Inferior parietal cortex (tissue), 1 donor: ENCODE data around the gene ODAD4.

Experiments used
- DNase-seq: peaks from one replicate; pipeline ENCODE4 v3.0.0-alpha.2; 2016; ENCODE audit errors: extremely low spot score

ODAD4 gene

DNA sequence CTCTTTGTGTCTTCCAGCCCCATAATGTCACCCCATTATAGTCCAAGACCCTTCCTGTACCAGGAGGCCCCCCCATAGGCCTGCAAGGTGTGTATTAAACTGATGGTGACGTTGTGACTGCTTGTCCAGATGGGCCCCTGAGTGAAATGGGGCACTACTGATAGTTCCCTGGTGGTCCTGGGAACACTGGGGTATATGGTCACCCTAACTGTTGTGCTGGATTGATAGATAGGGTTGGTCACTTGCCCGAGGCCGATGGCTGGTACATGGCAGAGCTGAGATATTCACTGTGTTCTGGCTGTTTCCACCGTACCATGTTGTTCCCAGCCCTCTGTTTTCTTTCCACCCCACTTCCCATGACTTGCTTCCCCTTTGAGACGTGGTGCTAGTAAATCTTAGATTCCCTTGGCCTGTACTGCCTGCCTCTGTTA is 40.5 kb downstream of the ODAD4 start:
- DNase-seq, result no peak

DNA sequence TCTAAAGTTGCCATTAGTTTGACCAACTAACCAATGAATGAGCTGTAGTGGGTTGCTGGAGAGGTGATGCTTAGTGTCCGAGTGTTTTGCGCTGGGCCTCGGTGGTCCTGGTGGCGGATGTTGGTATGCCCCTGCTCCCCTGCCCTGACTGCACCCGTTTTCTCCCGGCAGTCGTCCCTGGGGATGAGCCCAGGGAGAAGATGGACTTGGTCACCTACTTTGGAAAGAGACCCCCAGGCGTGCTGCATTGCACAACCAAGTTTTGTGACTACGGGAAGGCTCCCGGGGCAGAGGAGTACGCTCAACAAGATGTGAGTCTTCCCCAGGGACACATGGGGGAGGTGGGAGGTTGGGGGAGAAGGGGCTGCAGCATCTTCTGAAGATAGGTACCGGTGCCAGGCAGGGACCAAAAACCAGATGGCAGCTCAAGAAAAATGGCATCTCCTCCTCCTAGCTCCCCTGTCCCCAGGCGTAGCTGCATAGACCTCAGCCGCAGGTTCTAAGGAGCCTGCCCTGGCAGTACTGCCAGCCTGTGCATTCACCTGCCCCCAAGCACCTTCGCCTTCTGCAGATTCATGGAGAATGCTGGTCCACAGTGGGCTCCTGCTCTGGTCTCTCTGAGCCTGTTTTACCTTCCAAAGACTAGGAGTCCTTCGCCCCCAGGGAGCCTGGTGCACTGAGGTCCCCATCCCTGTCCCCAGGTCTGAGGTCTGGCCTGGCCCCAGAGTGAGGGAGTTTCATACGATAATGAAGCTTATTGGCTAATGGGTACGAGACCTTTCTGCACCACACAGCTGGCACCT is 41.5 kb downstream of the ODAD4 start:
- no peak for DNase-seq

DNA sequence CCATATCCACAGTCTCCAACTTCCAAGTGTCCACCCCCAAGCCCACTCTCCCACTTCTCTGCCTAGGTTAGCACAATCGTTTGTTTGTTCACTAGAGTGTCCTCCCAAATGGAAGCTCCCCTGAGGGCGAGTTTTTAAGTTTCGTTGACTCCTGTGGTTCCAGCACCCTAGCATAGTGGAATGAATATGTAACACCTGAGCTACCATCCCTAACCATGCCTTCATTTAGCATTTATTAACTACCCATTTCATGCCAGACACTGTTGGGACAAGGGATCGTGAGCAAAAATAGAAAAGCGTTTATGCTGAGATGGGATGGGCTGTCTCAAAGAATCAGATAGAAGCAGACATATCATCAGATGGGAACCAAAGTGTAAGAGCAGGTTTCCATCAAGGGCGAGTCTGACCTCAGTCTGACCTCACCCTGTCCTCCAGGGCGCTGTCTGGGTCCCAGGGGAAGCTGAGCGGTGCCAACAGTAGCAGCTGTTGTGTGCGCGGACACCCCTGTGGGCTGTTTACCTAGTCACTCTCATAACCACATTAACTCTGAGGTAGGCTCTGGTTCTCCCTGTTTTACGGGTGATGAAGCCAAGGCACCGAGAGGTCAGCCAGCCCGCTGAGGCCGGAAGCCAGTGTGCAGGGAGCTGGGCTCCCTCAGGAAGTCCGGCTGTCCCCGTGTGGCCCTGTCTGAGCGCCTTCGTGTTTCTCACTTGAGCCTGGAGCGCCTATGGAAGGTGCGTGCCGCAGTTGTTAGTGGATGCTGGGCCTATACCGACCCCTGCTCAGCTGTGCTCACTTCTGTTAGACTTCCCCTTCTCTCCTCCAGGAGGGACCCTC is 42.4 kb downstream of the ODAD4 start:
- DNase-seq, result no peak

DNA sequence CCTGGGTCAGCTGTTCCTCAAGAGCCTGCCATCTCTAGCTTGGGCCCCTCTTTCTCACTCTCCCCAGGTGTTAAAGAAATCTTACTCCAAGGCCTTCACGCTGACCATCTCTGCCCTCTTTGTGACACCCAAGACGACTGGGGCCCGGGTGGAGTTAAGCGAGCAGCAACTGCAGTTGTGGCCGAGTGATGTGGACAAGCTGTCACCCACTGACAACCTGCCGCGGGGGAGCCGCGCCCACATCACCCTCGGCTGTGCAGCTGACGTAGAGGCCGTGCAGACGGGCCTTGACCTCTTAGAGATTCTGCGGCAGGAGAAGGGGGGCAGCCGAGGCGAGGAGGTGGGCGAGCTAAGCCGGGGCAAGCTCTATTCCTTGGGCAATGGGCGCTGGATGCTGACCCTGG is 43.0 kb downstream of the ODAD4 start:
- no peak for DNase-seq

DNA sequence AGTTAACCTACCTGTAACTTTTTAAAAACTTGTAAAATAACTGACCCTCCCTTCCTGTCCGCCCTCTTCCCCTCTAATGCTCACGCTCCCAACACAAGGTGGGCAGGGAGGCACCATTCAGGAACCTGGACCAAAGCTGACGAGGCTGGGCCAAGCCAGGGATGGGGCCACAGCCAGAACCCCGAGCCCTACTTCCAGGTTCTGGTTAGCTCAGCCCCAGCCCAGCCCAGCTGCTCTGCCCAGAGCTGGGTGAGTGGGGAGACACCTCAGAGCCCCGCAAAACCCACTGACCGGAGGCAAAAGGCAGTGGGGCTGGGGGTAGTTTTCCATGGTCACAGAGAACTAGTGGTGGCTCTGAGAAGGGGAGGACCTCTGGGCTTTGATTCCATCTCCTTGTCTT is 43.6 kb downstream of the ODAD4 start:
- DNase-seq, result no peak

DNA sequence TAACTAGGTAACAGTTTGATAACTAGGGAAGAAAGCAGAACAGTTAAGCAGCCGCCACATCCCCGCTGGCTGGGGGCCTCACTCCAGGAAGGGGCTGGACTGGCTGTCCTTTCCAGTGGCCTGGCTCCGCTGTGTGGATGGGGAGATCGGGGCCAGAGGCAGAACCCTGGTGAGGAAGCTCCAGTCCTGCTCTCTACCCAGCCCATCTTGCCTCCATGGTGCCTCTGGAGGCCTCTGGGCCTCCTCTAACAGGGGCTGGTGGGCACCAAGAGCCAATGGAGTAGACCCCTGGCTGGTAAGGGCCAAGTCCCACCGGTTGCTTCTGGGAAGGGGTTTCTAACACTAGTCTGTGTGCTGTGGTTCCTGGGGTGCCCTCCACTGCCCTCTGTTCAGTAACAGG is 44.2 kb downstream of the ODAD4 start:
- no peak for DNase-seq

DNA sequence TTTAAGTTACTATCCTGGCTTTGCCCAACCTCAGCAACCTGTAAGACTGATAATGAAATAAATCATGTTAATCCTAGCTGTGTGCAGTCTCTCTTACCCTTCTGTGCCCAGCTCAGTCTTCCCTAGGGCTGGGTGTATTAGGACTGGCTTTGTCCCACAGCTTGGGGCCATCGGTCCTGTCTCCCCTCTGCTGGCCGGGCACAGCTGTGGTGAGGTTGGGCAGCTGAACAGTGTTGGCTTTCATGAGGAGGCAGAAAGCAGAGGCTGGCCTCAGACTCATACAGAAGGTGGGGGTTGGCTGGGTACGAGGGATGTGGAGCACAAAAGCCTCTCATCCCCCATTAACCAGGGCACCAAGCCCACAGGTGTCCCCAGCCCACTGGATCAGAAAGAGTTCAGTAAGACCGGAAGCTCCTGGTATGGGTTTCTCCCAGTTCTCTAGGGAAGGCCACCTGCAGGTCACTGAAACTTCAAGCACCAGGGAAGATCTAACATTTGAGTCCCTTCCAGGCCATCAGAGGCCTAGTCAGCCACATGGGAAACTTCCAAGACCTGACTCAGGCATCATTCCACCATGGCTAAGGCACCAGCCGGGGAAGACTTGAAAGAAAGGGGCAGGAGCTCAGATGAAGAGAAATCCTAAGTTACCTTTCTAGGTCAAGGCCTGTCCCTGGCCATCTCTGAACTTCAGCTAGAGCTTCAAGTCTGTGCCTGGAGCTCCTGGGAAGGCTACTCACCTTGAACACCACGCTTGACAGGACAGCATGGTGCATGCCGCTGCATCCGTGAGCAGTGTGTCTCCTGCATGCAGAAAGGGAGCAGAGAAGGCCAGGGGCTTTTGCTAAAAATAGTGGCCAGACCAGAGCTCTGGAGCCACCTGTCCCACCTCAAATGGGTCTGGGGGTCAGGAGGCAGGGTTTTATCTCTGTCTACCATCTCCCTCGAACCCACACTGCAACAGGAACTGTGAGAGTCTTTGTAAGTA is 45.0 kb downstream of the ODAD4 start:
- no peak for DNase-seq

DNA sequence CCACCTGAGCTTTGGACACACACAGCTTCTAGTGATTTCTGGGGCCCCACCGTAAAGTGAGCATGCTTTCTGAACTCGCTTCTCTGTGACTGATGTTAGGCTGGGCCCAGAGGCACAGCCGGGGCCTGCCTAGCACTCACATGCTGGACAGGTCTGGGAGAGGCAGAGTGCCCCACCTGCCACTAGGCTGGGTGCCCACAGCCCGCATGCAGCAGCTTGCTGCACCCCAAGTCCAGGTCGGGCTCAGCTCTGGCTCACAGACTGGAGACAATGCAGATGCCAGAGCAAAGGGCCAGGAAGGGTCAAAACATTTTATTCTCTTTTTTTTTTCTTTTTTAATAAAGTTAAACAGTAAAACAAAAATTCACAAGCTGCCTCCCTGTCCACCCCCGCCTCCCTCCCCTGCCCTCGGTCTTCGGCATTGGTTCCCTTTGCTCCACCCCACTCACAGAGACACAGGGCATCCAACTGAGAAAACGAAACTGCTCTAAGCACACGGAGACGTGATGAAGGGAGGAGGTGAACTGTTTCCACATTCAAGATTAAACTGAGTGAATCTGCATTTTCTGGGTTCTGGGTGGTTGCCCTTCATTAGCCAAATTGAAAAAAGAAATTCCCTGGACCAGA is 45.8 kb downstream of the ODAD4 start:
- DNase-seq, result no peak

DNA sequence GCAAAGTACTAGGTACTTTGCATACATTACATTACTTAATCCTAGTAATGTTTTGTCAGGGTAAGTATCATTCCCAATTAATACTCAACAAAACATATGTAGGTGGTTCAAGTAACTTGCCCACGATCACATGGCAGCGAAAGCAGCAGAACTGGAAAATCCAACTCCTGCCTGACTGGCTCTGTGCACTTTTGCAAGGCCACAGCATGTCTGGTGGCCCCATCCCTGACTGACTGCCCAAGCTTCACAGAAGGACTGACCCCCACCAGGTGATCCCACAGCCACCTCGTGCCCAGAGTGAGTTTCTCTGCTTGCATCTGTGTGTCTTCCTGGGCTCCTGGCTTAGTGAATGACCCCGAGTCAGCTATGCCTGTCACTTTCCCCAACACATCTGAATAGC is 47.6 kb downstream of the ODAD4 start:
- DNase-seq, result no peak

DNA sequence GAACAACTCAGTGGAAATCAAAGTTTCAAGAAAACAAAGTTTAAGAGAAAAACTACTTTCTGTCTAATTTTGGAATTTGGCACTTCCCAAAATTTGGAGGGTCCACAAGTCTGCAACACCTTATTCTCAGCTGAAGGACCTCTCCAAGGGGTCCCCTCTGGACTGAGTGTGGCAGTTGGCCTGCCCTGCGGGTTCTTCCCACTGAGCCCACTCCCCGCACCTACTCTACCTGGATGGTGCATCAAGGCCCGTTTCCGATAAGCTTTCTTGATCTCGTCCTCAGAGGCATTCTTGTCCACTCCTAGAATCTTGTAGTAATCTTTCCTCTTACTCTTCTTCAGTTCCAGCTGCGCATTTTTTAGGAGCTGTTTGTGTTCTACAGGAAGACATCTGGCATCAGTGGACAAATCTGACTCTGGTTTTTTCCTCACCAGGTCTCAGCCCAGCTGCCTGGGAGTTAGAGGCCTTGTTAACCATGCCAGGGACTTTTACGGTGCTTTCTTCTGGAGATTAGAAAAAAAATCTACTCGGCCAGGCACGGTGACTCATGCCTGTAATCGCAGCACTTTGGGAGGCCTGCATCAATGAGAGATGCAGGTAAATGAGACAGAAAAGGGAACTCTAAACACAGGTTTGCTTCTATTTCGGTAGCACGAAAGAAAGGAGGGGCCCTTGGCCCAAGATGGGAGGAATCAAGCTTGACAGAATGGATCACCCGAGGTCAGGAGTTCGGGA is 51.8 kb downstream of the ODAD4 start:
- DNase-seq, result no peak

DNA sequence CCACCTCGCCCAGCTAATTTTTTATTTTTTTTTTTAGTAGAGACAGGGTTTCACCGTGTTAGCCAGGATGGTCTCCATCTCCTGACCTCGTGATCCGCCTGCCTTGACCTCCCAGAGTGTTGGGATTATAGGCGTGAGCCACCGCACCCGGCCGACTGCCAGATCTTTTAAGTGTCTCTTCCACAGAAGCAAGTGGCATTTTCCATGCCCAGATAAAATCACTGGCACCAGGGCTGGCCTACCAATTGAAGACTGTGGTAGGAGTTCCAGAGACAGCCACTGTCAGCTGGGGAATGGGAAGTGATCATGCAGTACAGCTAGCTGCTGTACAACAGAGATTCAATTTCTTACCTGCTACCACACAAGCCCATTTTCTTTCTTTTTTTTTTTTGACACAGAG is 54.0 kb downstream of the ODAD4 start:
- DNase-seq, result no peak

DNA sequence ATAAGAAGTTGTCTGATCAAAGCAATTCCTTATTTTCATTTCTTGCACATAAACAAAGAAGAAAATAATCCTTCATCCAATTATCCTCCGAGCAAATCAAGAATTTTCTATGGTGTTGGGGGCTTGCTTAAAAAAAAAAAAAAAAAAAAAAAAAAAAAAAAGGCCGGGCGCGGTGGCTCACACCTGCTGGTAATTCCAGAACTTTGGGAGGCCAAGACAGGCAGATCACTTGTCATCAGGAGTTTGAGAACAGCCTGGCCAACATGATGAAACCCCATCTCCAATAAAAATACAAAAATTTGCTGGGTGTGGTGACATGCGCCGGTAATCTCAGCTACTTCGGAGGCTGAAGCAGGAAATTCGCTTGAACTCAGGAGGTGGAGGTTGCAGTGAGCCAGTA is 55.5 kb downstream of the ODAD4 start:
- no peak for DNase-seq

DNA sequence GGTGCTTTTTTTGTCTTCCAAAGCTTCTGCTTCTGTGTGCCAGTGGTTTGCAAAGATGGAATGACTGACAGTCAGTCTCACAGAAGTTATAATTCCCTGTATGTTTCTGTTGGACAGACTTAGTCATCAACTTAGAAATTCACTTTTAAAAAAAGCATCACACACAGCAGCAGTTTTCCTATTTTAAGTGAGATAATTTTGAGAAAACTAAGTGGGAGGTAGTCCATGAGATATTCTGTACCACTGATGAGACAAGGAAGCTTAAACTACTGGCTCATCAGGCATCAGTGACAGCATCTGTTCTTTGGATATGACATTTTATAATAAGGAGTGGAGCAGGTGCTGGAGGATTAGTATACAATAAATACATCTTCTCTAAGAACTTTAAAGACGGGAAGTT is 56.2 kb downstream of the ODAD4 start:
- peak; percentile 32 for DNase-seq

DNA sequence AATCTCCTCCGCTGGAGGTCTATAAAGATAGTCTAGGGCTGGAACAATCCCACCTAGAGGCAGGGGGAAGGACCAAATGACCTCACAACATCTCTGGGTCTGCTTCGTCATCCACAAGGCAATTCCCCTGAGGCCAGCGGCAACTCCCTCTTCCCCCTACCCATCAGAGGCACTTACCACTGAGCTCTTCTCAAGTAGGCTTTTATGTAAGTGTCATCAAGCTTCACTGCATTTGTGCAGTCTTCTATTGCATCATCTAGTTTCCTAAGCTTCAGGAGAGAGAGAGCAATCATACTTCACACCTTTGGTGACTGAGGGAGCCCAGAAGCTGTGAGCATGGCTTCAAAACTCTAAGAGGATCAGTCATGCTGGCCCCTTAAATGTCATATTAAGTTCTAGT is 57.2 kb downstream of the ODAD4 start:
- DNase-seq, result no peak

DNA sequence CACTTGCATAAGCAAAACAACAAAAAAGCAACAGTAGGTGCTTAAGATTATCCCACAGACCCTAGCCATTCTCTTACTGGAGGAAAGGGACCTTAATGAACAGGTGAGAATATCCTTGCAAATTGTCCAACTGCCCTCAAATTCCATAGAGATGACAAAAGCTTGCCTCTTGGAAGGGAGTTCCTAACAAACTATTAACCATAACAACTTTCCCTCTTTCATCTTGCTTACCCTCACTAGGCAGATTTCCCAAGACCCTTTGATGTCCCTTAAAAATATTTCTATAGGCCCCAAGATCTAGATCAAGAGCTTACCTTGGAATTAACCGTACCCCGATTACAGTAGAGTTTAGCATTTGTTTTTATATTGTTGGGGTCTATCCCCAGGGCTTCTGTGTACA is 58.0 kb downstream of the ODAD4 start:
- no peak for DNase-seq

DNA sequence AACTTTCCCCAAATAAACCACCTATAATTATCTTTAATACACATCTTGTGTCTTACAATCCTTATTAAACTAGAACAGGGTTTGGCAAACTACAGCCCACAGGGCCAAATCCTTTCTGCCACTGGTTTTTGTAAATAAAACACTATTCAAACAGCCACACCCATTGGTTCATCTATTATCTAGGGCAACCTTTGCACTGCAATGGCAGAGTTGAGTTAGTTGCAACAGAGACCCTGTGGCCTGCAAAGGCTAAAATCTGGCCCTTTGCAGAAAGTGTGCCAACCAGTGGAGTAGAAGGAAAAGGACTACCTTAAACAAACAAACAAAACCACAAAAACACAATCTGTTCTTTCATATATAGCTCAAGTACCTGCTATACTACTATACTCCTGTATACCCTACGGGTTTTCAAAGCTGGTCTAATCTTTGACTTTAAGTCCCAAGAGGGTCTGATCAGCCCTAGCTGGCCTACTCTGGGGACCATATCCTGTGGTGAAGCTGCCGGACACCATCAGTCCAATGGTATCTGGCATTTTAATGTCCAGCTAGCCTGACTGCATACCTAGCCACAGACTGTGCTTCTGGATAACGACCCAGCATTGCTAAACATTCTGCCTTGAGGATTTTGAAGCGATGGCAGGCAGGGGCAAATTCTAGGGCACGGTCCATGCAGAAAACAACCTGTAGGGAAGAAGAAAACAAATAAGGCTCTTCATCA is 59.4 kb downstream of the ODAD4 start:
- DNase-seq, result no peak

DNA sequence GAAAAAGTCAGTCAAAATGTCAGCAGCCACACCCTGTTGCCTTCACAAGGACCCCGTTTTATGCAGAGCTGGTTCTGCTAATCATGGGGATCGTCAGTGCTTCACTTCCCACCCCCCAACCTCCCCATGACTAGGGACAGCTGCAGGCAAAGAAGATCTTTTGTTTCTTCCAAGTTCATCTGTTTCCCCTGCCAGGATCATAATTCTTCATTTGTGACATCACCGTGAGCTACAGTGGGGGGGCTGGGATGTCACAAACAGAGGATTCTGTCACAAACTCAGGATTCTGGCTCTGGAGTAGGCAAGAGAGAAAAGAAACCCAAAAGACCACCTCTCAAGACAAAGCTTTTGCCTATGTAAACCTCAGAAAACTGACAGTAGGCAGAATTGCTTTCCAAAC is 62.2 kb downstream of the ODAD4 start:
- DNase-seq, result peak; percentile 71

DNA sequence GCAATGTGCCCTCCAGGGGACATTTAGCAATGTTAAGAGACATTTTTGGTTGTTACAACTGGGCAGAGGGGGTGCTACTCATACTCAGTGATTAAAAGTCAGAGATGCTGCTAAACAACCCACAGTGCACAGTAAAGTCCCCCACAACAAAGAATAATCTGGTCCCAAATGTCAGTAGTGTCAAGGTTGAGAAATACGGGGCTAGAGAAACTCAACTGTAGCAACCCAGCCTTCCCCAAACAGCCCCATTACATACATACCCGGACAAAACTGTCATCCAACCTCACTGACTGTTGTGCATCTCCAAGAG is 66.4 kb downstream of the ODAD4 start:
- no peak for DNase-seq

DNA sequence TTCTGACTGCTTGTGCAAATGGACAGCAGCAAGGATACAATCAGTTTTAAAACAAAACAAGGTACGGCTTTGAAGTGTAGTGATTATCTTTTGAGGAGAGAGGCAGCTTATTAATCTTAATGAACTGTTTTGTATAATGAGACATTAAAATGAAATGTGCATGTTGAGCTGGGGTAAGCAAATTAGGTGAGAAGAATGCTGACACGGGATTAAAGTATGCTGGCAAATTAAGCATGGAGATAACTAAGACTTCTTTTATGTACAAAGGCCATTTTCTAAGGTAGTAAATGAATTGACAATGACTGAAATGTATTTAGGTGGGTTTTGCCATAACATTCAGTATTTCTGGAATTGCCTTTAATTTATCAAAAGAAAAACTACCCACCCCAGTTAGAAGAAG is 68.1 kb downstream of the ODAD4 start:
- no peak for DNase-seq

DNA sequence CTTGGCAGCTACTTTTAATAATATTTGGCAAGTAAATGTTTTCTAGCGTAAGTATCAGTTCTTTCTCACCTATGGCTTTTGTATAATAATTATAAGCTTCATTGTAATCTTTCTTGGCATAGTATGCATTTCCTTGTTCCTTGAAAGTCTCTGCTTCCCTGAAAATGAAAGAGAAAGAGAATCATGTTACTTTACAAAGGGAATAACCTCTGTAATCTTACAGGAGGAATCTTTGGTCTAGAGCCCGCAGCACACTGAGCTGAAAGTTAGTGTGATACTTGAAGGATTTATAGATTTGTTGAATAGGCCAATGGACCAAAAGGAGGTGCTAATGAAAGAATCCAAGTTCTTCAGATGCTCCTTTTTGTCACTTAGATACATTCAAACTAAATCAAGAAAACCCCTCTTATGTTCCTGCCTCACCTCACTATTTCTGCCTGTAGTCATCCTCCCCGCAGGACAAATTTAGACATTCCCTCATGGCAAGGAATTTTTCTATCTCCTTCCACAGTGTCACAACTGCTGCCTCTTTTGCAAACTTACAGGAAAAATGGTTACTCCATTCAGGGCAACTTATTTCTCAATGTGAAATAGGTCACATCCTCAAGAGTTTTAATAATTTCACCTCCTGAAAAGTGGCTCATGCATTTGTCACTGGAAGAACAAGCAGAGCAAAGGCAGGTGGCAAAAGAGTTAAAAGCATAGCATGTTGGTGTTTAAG is 70.2 kb downstream of the ODAD4 start:
- DNase-seq, result no peak
